Testis (tissue), 3 donors: ENCODE results near the gene PAMR1. TPM values are rescaled to one million over a fixed set of nuclear protein-coding genes. Genes with fewer than 3 reads are reported as not detected.

Experiments
- DNase-seq: peaks from one replicate; pipeline ENCODE4 v3.0.0-alpha.2; 2019
- H3K27ac ChIP-seq, 2 donors: fragments of 200-600 bp; sonication (generic); one replicate each; pipeline ENCODE4 v1.5.1; 2019
- H3K27me3 ChIP-seq: fragments of 200-600 bp; sonication (generic); one replicate; pipeline ENCODE4 v1.5.1; 2019
- H3K36me3 ChIP-seq: fragments of 200-600 bp; sonication (generic); one replicate; pipeline ENCODE4 v1.5.1; 2017; ENCODE audit warnings: low read depth; ENCODE audit errors: missing control alignments
- H3K4me1 ChIP-seq: fragments of 200-600 bp; sonication (generic); one replicate; pipeline ENCODE4 v1.5.1; 2019
- H3K4me3 ChIP-seq, 2 donors: fragments of 200-600 bp; sonication (generic); one replicate each; pipeline ENCODE4 v1.5.1; 2017 to 2019
- H3K9me3 ChIP-seq: fragments of 200-600 bp; sonication (generic); one replicate; pipeline ENCODE4 v1.5.1; 2017
- POLR2A ChIP-seq: fragments of 450-650 bp; IDR thresholded peaks from one replicate; pipeline ENCODE4 v1.6.1; 2017; ENCODE audit warnings: antibody characterized with exemption, mild to moderate bottlenecking, moderate library complexity
- WGBS, 2 donors: methylation state at CpG; one replicate each; pipeline ENCODE4 v1.1.5; 2018; 5-methylcytosine and 5-hydroxymethylcytosine counted together
- intact Hi-C: fragments of 100-400 bp; cut with DNase I; formaldehyde crosslinking; loops from one replicate; pipeline ENCODE4 v1.15.1; 2023; ENCODE audit warnings: low total_unique reads
- polyA plus RNA-seq: library from polyadenylated mRNA; stranded (reverse); fragments of 350-450 nt; fragmentation: Illumina TruSeq; extraction: RNeasy Lipid Tissue Mini Kit (QIAGEN cat#74804); gene quantifications from one replicate; pipeline ENCODE4 v1.2.3, GENCODE V29; 2014; ENCODE audit warnings: low read depth, low replicate concordance; ENCODE audit not compliant: insufficient read depth
- total RNA-seq, 2 donors: library from RNA; depleted of rRNA; stranded (reverse); fragments of >200 nt; gene quantifications; one replicate each; pipeline ENCODE4 v1.2.3, GENCODE V29; 2016
- TF ChIP-seq, protein P1 (sequence below), 3 experiments: fragments of 450-650 bp in 2 of 3; fragments of 200-600 bp in 1 of 3; sonication (generic) in 1 of 3; IDR thresholded peaks; one replicate each; pipeline ENCODE4 v1.5.1; 2016 to 2019; ENCODE audit warnings: antibody characterized with exemption in 3 of 3, mild to moderate bottlenecking in 2 of 3, moderate library complexity in 1 of 3

The PAMR1 gene
- total and polyA plus RNA-seq, 3 donors from 2014 or later = 0.55 to 13.2 (median 1.5) TPM

DNA sequence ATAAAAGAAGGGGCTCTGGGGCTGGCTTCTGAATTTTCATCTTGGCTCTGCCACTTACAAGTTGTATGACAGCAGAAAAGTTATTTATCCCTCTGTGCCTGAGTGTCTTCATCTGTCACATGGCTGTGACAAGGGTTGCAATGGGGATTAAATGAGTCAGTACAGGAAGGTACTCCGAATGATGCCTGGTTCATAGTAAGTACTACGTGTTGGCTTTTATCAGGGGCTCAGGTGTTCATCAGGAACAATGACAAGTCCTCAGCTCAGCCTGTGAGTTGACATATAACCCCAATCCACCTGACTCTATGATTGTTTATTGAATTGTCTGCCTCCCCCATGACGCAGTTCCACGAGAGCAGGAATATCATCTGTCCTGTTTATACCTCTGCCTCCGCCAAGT lies 45.7 kb downstream of the PAMR1 start:
- TF ChIP-seq POLR2A = no peak
- TF ChIP-seq, protein P1, sequence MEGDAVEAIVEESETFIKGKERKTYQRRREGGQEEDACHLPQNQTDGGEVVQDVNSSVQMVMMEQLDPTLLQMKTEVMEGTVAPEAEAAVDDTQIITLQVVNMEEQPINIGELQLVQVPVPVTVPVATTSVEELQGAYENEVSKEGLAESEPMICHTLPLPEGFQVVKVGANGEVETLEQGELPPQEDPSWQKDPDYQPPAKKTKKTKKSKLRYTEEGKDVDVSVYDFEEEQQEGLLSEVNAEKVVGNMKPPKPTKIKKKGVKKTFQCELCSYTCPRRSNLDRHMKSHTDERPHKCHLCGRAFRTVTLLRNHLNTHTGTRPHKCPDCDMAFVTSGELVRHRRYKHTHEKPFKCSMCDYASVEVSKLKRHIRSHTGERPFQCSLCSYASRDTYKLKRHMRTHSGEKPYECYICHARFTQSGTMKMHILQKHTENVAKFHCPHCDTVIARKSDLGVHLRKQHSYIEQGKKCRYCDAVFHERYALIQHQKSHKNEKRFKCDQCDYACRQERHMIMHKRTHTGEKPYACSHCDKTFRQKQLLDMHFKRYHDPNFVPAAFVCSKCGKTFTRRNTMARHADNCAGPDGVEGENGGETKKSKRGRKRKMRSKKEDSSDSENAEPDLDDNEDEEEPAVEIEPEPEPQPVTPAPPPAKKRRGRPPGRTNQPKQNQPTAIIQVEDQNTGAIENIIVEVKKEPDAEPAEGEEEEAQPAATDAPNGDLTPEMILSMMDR (IDR thresholded peaks at IDR 0.05) = no peak
- DNase-seq = no peak
- H3K4me3 ChIP-seq = no peak overlapping the region
- H3K27ac ChIP-seq = no peak overlapping the region
- H3K4me1 ChIP-seq = peaks cover 6% of the 10 kb centered on the region
- intact Hi-C loops = loop anchor here (10.0 kb wide), 1 partner anchor 555 kb away; no protein-coding TSS in a partner anchor
- 91 to 93% methylated on average over 5 of the region's 5 CpGs for WGBS, 2 donors
- H3K9me3 ChIP-seq = no peaks in the 10 kb centered on the region
- no peaks in the 10 kb centered on the region for H3K36me3 ChIP-seq
- no peaks in the 10 kb centered on the region for H3K27me3 ChIP-seq

DNA sequence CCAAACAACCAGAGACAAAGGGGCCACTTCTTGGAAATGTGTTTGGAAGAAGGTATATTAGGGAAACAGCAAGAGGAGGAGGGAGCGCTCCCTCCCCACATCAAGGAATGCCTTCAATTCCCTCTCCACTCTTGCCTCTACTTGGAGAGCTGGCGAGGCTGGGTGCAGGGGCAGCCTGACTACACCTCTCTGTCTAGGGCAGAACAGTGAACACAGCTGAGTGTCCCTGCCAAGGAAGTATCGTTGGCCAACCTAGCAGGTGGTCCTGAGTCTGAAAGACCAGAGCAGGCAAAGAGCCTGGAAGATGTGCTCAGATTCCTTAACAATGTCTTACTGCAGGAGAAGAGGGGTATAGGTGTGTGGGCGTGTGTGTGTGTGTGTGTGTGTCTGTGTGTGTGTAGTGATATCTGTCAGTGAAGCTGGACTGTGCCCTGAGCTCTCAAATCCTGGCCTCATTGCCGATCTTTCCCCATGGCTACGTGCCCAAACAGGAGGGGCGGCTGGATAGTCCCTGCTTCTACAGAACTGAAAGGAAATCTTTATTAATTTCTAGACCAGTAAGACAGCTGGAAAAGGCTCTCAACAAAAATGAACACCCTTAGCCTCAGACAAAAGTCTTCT lies 46.8 kb downstream of the PAMR1 start:
- H3K9me3 ChIP-seq = no peaks in the 10 kb centered on the region
- H3K4me3 ChIP-seq = no peak overlapping the region
- DNase-seq = no peak
- TF ChIP-seq, protein P1 (IDR thresholded peaks at IDR 0.05) = no peak
- TF ChIP-seq POLR2A = no peak
- H3K27me3 ChIP-seq = no peaks in the 10 kb centered on the region
- no peaks in the 10 kb centered on the region for H3K36me3 ChIP-seq
- intact Hi-C loops = no loop called here
- WGBS, 2 donors = 44 to 53% methylated on average over 4 to 7 of the region's 7 CpGs
- H3K27ac ChIP-seq = no peak overlapping the region
- peaks cover 6% of the 10 kb centered on the region for H3K4me1 ChIP-seq

DNA sequence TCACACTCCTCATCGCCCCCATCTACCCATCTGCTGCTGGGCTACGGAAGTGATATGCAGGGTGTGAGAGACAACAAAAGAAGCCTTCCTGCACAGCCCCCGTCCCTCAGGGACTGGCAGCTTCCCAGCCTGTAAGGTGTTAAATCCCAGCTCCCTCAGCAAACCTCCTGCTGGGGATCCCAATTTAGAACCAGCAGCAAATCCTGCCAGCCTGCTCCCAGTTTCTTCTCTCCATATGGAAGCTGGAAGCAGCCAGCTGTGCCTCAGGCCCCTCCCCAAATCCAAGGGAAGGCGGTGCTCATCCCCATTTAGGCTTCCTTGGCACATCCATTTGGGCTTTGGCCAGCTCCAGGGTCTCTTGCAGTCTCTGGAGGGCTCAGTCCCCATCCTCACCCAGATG lies 47.5 kb downstream of the PAMR1 start:
- peaks cover 6% of the 10 kb centered on the region for H3K4me1 ChIP-seq
- no peak overlapping the region for H3K27ac ChIP-seq
- H3K4me3 ChIP-seq = no peak overlapping the region
- no peaks in the 10 kb centered on the region for H3K27me3 ChIP-seq
- no peaks in the 10 kb centered on the region for H3K36me3 ChIP-seq
- DNase-seq = no peak
- no peaks in the 10 kb centered on the region for H3K9me3 ChIP-seq
- TF ChIP-seq POLR2A = no peak
- TF ChIP-seq, protein P1 (IDR thresholded peaks at IDR 0.05) = no peak
- WGBS, 2 donors = 44 to 66% methylated on average over 3 to 4 of the region's 4 CpGs
- intact Hi-C loops = no loop called here

DNA sequence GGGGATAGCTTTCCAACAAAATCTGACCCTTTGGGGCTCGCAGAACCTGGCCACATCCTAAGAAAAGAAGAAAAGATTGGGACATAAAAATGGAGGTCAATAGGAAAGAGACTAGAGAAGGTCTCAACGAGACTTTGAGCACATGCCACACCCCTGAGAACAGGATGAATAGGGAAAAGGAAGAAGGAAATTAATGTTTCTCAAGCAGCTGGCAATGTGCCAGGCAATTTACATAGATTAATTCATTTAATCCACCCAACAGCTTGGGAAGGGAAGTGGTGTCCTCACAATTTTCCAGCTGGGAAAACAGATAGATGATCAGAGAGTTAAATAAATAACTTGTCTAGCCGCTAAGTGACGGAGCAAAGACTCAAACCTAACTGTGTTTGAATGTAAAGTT lies 50.7 kb downstream of the PAMR1 start:
- WGBS, 2 donors = 87 to 91% methylated on average over 4 of the region's 4 CpGs
- intact Hi-C loops = no loop called here
- H3K27me3 ChIP-seq = no peaks in the 10 kb centered on the region
- no peaks in the 10 kb centered on the region for H3K9me3 ChIP-seq
- peaks cover 6% of the 10 kb centered on the region for H3K4me1 ChIP-seq
- H3K36me3 ChIP-seq = no peaks in the 10 kb centered on the region
- no peak for DNase-seq
- H3K4me3 ChIP-seq = no peak overlapping the region
- no peak for TF ChIP-seq POLR2A
- TF ChIP-seq, protein P1 (IDR thresholded peaks at IDR 0.05) = no peak
- H3K27ac ChIP-seq = no peak overlapping the region

DNA sequence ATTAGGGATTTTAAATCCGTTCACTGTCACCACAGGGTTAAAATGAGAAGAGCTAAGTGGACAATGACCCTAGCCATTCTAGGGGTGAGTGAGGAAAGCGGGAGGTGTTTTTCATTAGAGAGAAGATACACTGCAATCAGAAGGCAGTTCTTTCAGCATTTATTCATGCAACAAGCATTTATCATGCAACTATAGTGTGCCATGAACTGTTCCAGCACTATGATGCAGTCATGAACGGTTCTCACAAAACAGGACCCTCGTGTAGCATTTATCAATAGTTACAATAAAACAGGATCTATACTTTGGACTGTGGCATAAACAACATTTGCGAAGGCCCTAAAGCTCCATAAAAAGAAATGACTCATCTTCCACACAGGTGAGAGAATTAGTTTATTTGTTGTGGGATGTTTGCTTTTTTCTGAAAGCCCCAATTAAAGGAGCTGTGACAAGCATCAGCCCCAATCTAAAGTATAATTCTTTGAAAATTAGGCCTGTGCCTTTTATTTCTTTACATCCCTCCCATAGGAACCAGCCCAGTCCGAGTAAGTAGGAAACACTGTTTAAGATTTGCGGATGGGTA lies 51.5 kb downstream of the PAMR1 start:
- TF ChIP-seq POLR2A = no peak
- TF ChIP-seq, protein P1 (IDR thresholded peaks at IDR 0.05) = no peak
- H3K27ac ChIP-seq = no peak overlapping the region
- no peaks in the 10 kb centered on the region for H3K36me3 ChIP-seq
- H3K27me3 ChIP-seq = no peaks in the 10 kb centered on the region
- H3K4me3 ChIP-seq = no peak overlapping the region
- 88% methylated on average over 7 of the region's 7 CpGs for WGBS, 2 donors
- H3K9me3 ChIP-seq = no peaks in the 10 kb centered on the region
- H3K4me1 ChIP-seq = peaks cover 6% of the 10 kb centered on the region
- no peak for DNase-seq
- intact Hi-C loops = no loop called here
